ENCODE data around the gene RHOBTB1. TPM values are rescaled to one million over a fixed set of nuclear protein-coding genes. Genes with fewer than 3 reads are reported as not detected.

Gene RHOBTB1
- total and polyA plus RNA-seq, 2 experiments from 2014 or later = 4.6 to 13.2 TPM

DNA sequence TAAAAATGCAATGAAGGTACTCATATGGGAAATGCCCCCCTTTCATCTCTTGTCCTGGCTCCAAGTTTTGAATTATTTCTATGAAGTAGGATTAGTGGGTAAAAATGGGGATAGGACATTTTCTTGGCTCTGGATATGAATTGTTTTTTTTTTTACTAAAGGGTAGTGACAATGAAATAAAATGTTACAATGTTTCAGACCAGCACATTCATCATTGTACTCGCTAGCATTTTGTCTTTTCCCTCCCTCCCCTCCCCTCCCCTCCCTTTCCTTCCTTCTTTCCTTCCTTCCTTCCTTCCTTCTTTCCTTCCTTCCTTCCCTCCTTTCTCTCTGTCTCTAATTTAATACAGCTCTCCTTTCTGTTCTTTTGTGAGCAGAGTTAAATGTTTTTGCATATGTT is 101.3 kb downstream of the RHOBTB1 start:
- no peaks in the 10 kb centered on the region for H3K36me3 ChIP-seq (ENCODE audit: insufficient read depth)
- no peak for TF ChIP-seq EZH2phosphoT487 (IDR thresholded peaks at IDR 0.05; ENCODE audit: unreplicated experiment)
- TF ChIP-seq, protein P1, sequence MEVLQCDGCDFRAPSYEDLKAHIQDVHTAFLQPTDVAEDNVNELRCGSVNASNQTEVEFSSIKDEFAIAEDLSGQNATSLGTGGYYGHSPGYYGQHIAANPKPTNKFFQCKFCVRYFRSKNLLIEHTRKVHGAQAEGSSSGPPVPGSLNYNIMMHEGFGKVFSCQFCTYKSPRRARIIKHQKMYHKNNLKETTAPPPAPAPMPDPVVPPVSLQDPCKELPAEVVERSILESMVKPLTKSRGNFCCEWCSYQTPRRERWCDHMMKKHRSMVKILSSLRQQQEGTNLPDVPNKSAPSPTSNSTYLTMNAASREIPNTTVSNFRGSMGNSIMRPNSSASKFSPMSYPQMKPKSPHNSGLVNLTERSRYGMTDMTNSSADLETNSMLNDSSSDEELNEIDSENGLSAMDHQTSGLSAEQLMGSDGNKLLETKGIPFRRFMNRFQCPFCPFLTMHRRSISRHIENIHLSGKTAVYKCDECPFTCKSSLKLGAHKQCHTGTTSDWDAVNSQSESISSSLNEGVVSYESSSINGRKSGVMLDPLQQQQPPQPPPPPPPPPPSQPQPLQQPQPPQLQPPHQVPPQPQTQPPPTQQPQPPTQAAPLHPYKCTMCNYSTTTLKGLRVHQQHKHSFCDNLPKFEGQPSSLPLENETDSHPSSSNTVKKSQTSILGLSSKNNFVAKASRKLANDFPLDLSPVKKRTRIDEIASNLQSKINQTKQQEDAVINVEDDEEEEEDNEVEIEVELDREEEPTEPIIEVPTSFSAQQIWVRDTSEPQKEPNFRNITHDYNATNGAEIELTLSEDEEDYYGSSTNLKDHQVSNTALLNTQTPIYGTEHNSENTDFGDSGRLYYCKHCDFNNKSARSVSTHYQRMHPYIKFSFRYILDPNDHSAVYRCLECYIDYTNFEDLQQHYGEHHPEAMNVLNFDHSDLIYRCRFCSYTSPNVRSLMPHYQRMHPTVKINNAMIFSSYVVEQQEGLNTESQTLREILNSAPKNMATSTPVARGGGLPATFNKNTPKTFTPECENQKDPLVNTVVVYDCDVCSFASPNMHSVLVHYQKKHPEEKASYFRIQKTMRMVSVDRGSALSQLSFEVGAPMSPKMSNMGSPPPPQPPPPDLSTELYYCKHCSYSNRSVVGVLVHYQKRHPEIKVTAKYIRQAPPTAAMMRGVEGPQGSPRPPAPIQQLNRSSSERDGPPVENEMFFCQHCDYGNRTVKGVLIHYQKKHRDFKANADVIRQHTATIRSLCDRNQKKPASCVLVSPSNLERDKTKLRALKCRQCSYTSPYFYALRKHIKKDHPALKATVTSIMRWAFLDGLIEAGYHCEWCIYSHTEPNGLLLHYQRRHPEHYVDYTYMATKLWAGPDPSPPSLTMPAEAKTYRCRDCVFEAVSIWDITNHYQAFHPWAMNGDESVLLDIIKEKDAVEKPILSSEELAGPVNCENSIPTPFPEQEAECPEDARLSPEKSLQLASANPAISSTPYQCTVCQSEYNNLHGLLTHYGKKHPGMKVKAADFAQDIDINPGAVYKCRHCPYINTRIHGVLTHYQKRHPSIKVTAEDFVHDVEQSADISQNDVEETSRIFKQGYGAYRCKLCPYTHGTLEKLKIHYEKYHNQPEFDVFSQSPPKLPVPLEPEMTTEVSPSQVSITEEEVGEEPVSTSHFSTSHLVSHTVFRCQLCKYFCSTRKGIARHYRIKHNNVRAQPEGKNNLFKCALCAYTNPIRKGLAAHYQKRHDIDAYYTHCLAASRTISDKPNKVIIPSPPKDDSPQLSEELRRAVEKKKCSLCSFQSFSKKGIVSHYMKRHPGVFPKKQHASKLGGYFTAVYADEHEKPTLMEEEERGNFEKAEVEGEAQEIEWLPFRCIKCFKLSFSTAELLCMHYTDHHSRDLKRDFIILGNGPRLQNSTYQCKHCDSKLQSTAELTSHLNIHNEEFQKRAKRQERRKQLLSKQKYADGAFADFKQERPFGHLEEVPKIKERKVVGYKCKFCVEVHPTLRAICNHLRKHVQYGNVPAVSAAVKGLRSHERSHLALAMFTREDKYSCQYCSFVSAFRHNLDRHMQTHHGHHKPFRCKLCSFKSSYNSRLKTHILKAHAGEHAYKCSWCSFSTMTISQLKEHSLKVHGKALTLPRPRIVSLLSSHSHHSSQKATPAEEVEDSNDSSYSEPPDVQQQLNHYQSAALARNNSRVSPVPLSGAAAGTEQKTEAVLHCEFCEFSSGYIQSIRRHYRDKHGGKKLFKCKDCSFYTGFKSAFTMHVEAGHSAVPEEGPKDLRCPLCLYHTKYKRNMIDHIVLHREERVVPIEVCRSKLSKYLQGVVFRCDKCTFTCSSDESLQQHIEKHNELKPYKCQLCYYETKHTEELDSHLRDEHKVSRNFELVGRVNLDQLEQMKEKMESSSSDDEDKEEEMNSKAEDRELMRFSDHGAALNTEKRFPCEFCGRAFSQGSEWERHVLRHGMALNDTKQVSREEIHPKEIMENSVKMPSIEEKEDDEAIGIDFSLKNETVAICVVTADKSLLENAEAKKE (CRISPR knock-in tag; IDR thresholded peaks at IDR 0.05) = no peak
- no peak for TF ChIP-seq STAT1 (IDR thresholded peaks at IDR 0.05; ENCODE audit: unreplicated experiment)
- no peak for TF ChIP-seq ZNF331 (CRISPR knock-in tag; IDR thresholded peaks at IDR 0.05; ENCODE audit: low read depth)
- TF ChIP-seq POLR2AphosphoS5 (IDR thresholded peaks at IDR 0.05; ENCODE audit: low read depth) = no peak
- no peak for TF ChIP-seq ZNF114 (CRISPR knock-in tag; IDR thresholded peaks at IDR 0.05)
- TF ChIP-seq NANOG (IDR thresholded peaks at IDR 0.05; ENCODE audit: borderline replicate concordance) = no peak
- TF ChIP-seq CREB1 (CRISPR knock-in tag; IDR thresholded peaks at IDR 0.05; ENCODE audit: low read depth) = no peak
- TF ChIP-seq, protein P2, sequence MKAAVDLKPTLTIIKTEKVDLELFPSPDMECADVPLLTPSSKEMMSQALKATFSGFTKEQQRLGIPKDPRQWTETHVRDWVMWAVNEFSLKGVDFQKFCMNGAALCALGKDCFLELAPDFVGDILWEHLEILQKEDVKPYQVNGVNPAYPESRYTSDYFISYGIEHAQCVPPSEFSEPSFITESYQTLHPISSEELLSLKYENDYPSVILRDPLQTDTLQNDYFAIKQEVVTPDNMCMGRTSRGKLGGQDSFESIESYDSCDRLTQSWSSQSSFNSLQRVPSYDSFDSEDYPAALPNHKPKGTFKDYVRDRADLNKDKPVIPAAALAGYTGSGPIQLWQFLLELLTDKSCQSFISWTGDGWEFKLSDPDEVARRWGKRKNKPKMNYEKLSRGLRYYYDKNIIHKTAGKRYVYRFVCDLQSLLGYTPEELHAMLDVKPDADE (IDR thresholded peaks at IDR 0.05) = no peak
- TF ChIP-seq EZH2 (IDR thresholded peaks at IDR 0.05; ENCODE audit: low read depth, unreplicated experiment) = no peak
- TF ChIP-seq, protein P3, sequence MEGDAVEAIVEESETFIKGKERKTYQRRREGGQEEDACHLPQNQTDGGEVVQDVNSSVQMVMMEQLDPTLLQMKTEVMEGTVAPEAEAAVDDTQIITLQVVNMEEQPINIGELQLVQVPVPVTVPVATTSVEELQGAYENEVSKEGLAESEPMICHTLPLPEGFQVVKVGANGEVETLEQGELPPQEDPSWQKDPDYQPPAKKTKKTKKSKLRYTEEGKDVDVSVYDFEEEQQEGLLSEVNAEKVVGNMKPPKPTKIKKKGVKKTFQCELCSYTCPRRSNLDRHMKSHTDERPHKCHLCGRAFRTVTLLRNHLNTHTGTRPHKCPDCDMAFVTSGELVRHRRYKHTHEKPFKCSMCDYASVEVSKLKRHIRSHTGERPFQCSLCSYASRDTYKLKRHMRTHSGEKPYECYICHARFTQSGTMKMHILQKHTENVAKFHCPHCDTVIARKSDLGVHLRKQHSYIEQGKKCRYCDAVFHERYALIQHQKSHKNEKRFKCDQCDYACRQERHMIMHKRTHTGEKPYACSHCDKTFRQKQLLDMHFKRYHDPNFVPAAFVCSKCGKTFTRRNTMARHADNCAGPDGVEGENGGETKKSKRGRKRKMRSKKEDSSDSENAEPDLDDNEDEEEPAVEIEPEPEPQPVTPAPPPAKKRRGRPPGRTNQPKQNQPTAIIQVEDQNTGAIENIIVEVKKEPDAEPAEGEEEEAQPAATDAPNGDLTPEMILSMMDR (conservative IDR thresholded peaks at IDR 0.05; ENCODE audit: low read depth in 2 of 2) = no peak
- TF ChIP-seq JUNB (IDR thresholded peaks at IDR 0.05; ENCODE audit: unreplicated experiment) = no peak
- TF ChIP-seq, protein P4, sequence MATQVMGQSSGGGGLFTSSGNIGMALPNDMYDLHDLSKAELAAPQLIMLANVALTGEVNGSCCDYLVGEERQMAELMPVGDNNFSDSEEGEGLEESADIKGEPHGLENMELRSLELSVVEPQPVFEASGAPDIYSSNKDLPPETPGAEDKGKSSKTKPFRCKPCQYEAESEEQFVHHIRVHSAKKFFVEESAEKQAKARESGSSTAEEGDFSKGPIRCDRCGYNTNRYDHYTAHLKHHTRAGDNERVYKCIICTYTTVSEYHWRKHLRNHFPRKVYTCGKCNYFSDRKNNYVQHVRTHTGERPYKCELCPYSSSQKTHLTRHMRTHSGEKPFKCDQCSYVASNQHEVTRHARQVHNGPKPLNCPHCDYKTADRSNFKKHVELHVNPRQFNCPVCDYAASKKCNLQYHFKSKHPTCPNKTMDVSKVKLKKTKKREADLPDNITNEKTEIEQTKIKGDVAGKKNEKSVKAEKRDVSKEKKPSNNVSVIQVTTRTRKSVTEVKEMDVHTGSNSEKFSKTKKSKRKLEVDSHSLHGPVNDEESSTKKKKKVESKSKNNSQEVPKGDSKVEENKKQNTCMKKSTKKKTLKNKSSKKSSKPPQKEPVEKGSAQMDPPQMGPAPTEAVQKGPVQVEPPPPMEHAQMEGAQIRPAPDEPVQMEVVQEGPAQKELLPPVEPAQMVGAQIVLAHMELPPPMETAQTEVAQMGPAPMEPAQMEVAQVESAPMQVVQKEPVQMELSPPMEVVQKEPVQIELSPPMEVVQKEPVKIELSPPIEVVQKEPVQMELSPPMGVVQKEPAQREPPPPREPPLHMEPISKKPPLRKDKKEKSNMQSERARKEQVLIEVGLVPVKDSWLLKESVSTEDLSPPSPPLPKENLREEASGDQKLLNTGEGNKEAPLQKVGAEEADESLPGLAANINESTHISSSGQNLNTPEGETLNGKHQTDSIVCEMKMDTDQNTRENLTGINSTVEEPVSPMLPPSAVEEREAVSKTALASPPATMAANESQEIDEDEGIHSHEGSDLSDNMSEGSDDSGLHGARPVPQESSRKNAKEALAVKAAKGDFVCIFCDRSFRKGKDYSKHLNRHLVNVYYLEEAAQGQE (IDR thresholded peaks at IDR 0.05; ENCODE audit: unreplicated experiment) = no peak
- no peak overlapping the region for H3K27ac ChIP-seq (ENCODE audit: low read depth)
- no peaks in the 10 kb centered on the region for H3K36me3 Mint-ChIP-seq (ENCODE audit: low read depth)
- H3K4me1 Mint-ChIP-seq = peaks cover 3% of the 10 kb centered on the region; the same call in 2 of the 3 replicates
- no peak overlapping the region for H3K4me2 ChIP-seq
- no peak for ATAC-seq
- 0 out of 2 replicates have a peak, but pooled peaks cover 4% of the 10 kb centered on the region for H3K4me1 ChIP-seq (ENCODE audit: insufficient read depth)
- no peak overlapping the region for H3K4me3 Mint-ChIP-seq
- H3K4me3 ChIP-seq = no peak overlapping the region
- H3K27me3 Mint-ChIP-seq (ENCODE audit: insufficient read depth, low read depth, poor library complexity) = no peaks in the 10 kb centered on the region
- no peaks in the 10 kb centered on the region for H3K27me3 ChIP-seq (ENCODE audit: insufficient read depth)
- no peaks in the 10 kb centered on the region for H3K9me3 Mint-ChIP-seq
- H3K79me2 ChIP-seq (replicated peaks; ENCODE audit: insufficient read depth) = no peaks in the 10 kb centered on the region
- no peak overlapping the region for H2AFZ ChIP-seq
- H4K20me1 ChIP-seq (replicated peaks; ENCODE audit: insufficient read depth) = no peaks in the 10 kb centered on the region
- H3K9me2 ChIP-seq (ENCODE audit: insufficient read depth) = no peaks in the 10 kb centered on the region
- no peak for DNase-seq (ENCODE audit: low spot score)
- no peaks in the 10 kb centered on the region for H3F3A ChIP-seq (replicated peaks; ENCODE audit: low read depth)
- H3K27ac Mint-ChIP-seq = no peak overlapping the region

Measured in GM23338 (cell line).